MCF 10A (cell line): ENCODE data around the gene SUGP2. TPM values are rescaled to one million over a fixed set of nuclear protein-coding genes. Genes with fewer than 3 reads are reported as not detected.
"Not testable (repeated sequence)": the region's sequence is repeated elsewhere in the genome, so short reads cannot be mapped to it uniquely, and the experiment has no call there.

ENCODE experiments used
- BruUV-seq: library from RNA; stranded (reverse); fragments of 400-500 nt; replicated peaks from 2 replicates; lab custom pipeline; 2021; lab: Mats Ljungman, UMichigan
- CTCF ChIA-PET: fragments of 300-600 bp; sonication (Branson Sonifier 250); formaldehyde crosslinking; extraction: SDS; loops from one replicate; lab custom pipeline; 2021; ENCODE audit warnings: antibody characterized with exemption, inconsistent platforms; lab: Yijun Ruan, JAX
- POLR2A ChIA-PET: fragments of 300-600, 350-650 bp; sonication (Branson Sonifier 250); formaldehyde crosslinking; extraction: SDS; loops from one replicate; lab custom pipeline; 2020; ENCODE audit warnings: antibody characterized with exemption, inconsistent platforms; lab: Yijun Ruan, JAX
- DNase-seq: peaks from one replicate; pipeline ENCODE4 v3.0.0-alpha.2; 2018; ENCODE audit not compliant: unreplicated experiment
- H3K27ac Mint-ChIP-seq: one replicate; pipeline ENCODE4 v1.8.0; 2022; ENCODE audit warnings: mild to moderate bottlenecking, low read depth, mixed read lengths; ENCODE audit not compliant: unreplicated experiment
- H3K27me3 Mint-ChIP-seq: one replicate; pipeline ENCODE4 v1.8.0; 2022; ENCODE audit warnings: mixed read lengths; ENCODE audit not compliant: insufficient read depth, unreplicated experiment
- H3K36me3 Mint-ChIP-seq: one replicate; pipeline ENCODE4 v1.8.0; 2022; ENCODE audit warnings: mild to moderate bottlenecking, moderate library complexity, mixed read lengths; ENCODE audit not compliant: insufficient read depth, unreplicated experiment
- H3K4me1 Mint-ChIP-seq: one replicate; pipeline ENCODE4 v1.8.0; 2022; ENCODE audit warnings: mixed read lengths; ENCODE audit not compliant: insufficient read depth, unreplicated experiment
- H3K4me3 Mint-ChIP-seq: one replicate; pipeline ENCODE4 v1.8.0; 2022; ENCODE audit warnings: mild to moderate bottlenecking, moderate library complexity, mixed read lengths; ENCODE audit not compliant: unreplicated experiment
- H3K9me3 Mint-ChIP-seq: one replicate; pipeline ENCODE4 v1.8.0; 2022; ENCODE audit warnings: mixed read lengths; ENCODE audit not compliant: unreplicated experiment
- intact Hi-C: fragments of 100-400 bp; cut with micrococcal nuclease; formaldehyde crosslinking; loops from 2 replicates; pipeline ENCODE4 v1.14.1; 2022
- total RNA-seq: library from RNA; stranded (reverse); gene quantifications from 2 replicates; pipeline ENCODE4 v1.2.3, GENCODE V29; 2022
- TF ChIP-seq, protein P1 (sequence below): fragments of 200-600 bp; IDR thresholded peaks from one replicate; pipeline ENCODE4 v1.8.0; 2022; ENCODE audit warnings: antibody characterized with exemption, mild to moderate bottlenecking; ENCODE audit not compliant: unreplicated experiment

The SUGP2 gene
- total RNA-seq, 1 experiment from 2014 or later, result 69.1 TPM

DNA sequence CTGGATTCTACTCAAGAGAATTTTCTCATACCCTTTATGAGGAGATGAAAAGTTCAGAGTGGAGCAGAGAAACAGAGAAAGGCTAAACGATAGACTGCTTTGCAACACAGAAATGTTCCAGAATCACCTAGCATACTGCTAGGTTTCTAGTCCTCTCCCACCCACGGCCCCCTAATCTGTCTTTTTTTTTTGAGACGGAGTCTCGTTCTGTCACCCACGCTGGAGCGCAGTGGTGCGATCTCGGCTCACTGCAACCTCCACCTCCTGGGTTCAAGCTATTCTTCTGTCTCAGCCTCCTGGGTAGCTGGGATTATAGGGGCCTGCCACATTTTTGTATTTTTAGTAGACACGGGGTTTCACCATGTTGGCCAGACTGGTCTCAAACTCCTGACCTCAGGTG lies 4.8 kb downstream of the SUGP2 start:
- no TSS peak for BruUV-seq
- Mint-ChIP-seq H3K9me3 (no peaks in the 10 kb centered on the region), H3K4me1 (peaks cover 4% of the 10 kb centered on the region), H3K36me3 (peaks cover 77% of the 10 kb centered on the region), H3K27ac (no peak overlapping the region), H3K4me3 (no peak overlapping the region), H3K27me3 (no peaks in the 10 kb centered on the region)
- CTCF ChIA-PET, result interaction anchor here (0.6 kb wide), 1 partner anchor 500 kb away, joined by 3 read pairs; no protein-coding TSS in a partner anchor
- TF ChIP-seq, protein P1, sequence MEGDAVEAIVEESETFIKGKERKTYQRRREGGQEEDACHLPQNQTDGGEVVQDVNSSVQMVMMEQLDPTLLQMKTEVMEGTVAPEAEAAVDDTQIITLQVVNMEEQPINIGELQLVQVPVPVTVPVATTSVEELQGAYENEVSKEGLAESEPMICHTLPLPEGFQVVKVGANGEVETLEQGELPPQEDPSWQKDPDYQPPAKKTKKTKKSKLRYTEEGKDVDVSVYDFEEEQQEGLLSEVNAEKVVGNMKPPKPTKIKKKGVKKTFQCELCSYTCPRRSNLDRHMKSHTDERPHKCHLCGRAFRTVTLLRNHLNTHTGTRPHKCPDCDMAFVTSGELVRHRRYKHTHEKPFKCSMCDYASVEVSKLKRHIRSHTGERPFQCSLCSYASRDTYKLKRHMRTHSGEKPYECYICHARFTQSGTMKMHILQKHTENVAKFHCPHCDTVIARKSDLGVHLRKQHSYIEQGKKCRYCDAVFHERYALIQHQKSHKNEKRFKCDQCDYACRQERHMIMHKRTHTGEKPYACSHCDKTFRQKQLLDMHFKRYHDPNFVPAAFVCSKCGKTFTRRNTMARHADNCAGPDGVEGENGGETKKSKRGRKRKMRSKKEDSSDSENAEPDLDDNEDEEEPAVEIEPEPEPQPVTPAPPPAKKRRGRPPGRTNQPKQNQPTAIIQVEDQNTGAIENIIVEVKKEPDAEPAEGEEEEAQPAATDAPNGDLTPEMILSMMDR, result no peak
- intact Hi-C loops, result no loop called here
- POLR2A ChIA-PET, result interaction anchor here (0.6 kb wide), 1 partner anchor 24 kb away, joined by 5 read pairs; no protein-coding TSS in a partner anchor
- no peak for DNase-seq

DNA sequence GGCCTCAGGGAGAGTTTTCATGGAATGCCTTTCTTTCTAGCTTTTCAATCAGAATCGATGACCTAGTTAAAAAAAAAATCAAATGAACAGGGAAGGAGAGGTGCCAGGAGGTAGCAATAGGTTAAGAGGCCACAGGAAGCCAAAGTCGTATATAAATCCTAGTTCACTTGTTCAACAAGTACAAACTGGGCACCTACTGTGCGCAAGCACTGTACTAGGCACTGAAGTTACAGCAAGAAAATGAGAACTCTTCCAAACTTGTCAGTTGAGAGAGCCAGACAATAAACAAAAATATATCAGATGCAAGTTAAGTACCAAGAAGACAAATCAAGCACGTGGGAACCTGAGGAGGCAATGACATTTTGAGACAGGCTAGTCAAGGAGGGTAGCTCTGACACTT lies 6.1 kb downstream of the SUGP2 start:
- no peaks in the 10 kb centered on the region for H3K27me3 Mint-ChIP-seq
- intact Hi-C loops, result no loop called here
- no TSS peak for BruUV-seq
- no peaks in the 10 kb centered on the region for H3K9me3 Mint-ChIP-seq
- H3K27ac Mint-ChIP-seq, result no peak overlapping the region
- POLR2A ChIA-PET, result no interaction called here
- CTCF ChIA-PET, result interaction anchor here (0.6 kb wide), 1 partner anchor 20 kb away, joined by 3 read pairs; no protein-coding TSS in a partner anchor
- no peak for DNase-seq
- peaks cover 89% of the 10 kb centered on the region for H3K36me3 Mint-ChIP-seq
- TF ChIP-seq, protein P1, result no peak
- H3K4me3 Mint-ChIP-seq, result no peak overlapping the region
- peaks cover 13% of the 10 kb centered on the region for H3K4me1 Mint-ChIP-seq

DNA sequence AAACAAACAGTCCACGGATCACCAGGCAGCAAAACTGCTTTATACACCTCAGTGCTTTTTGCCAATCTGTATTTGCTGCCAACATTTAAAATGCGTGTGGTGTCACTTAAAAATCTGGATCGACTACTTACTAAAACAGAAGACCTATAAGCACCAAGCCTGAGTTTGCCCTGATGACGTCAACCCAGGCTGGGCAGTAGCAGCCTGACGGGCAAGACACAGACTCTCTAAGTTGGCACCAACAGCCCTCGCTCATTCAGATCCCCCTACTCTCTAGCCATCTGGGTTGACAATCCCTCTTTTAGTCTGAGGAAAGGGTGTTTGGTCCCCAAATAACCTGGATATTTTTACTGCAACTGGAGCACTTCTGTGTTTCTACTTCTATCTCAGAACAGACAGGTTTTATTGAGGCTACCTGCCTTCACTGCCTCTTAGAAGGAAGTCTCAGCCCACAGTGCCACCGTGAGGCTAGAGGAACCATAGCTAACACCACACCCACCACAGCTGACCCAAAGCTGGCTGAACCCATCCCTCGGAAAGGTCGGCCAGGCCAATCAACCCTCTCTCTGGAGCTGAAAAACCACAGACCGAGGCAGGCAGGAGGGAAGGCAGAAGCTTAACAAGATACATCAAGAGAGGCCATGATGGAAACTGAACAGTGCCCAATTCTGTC lies 6.9 kb downstream of the SUGP2 start:
- Mint-ChIP-seq H3K27ac (peak overlapping the region; percentile 52), H3K9me3 (no peaks in the 10 kb centered on the region), H3K4me3 (no peak overlapping the region), H3K4me1 (peaks cover 13% of the 10 kb centered on the region), H3K36me3 (peaks cover 94% of the 10 kb centered on the region), H3K27me3 (no peaks in the 10 kb centered on the region)
- ChIA-PET POLR2A (interaction anchor here (0.6 kb wide), 1 partner anchor 747 kb away, joined by 3 read pairs; no protein-coding TSS in a partner anchor), CTCF (interaction anchor here (0.5 to 0.6 kb wide), 2 partner anchors 19 to 168 kb away, joined by 3 to 4 read pairs; no protein-coding TSS in a partner anchor)
- BruUV-seq, result no TSS peak
- DNase-seq, result no peak
- TF ChIP-seq, protein P1, result no peak
- intact Hi-C loops, result no loop called here

DNA sequence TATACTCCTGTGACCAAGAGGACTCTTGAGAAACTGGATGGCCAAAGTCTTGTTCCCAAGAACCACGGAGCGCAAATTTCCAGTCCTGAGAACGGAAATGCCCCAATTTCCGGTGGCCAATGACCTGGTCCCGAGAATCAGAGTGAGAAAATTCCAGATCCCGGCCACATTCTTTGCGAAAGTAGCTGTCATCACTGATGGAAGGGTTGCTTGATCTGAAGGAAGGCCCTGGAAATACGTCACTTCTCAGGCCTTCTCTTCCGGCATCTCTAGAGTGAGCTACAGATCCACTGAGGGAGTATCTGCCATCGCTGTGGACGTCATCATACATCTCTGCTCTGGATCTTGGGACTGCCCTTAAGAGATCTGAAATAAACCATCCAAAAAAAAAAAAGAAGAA lies 7.5 kb downstream of the SUGP2 start:
- Mint-ChIP-seq H3K4me1 (peaks cover 13% of the 10 kb centered on the region), H3K9me3 (no peaks in the 10 kb centered on the region), H3K36me3 (peaks cover 95% of the 10 kb centered on the region), H3K27ac (no peak overlapping the region), H3K27me3 (no peaks in the 10 kb centered on the region), H3K4me3 (no peak overlapping the region)
- ChIA-PET POLR2A (interaction anchor here (0.6 kb wide), 2 partner anchors 25 to 746 kb away, joined by 3 read pairs; no protein-coding TSS in a partner anchor), CTCF (interaction anchor here (0.7 kb wide), 1 partner anchor 559 kb away, joined by 6 read pairs; no protein-coding TSS in a partner anchor)
- TF ChIP-seq, protein P1, result no peak
- intact Hi-C loops, result no loop called here
- BruUV-seq, result no TSS peak
- DNase-seq, result no peak

DNA sequence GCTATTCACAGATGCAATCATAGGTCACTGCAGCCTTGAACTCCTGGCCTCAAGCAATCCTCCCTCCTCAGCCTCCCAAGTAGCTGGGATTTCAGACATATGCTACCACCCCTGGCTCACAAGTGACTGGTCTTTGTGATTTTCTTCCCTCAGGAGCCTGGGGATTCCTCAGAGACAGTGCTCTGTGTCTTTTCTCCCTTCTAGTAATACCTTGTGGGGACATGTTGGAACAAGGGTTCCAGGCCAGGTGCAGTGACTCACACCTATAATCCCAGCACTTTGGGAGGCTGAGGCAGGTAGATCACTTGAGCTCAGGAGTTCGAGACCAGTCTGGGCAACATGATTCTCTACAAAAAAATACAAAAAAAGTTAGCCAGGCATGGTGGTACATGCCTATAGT lies 9.9 kb downstream of the SUGP2 start:
- ChIA-PET POLR2A (interaction anchor here (0.8 kb wide), 1 partner anchor 14 kb away, joined by 3 read pairs; no protein-coding TSS in a partner anchor), CTCF (interaction anchor here (0.6 to 1.1 kb wide), 3 partner anchors 17 to 88 kb away, joined by 3 to 4 read pairs (median 3); no protein-coding TSS in a partner anchor)
- Mint-ChIP-seq H3K36me3 (peaks cover 92% of the 10 kb centered on the region), H3K4me1 (peaks cover 13% of the 10 kb centered on the region)
- peak; percentile 15 for DNase-seq
- H3K4me3 Mint-ChIP-seq, H3K27me3 Mint-ChIP-seq, BruUV-seq, H3K9me3 Mint-ChIP-seq, H3K27ac Mint-ChIP-seq, intact Hi-C loops: not testable (repeated sequence)
